Smooth muscle cell (in vitro differentiated cells): ENCODE results near the gene NISCH. TPM values are rescaled to one million over a fixed set of nuclear protein-coding genes. Genes with fewer than 3 reads are reported as not detected.

Experiments used
- DNase-seq: peaks from one replicate; lab custom pipeline; 2025; ENCODE audit not compliant: unreplicated experiment; lab: John Stamatoyannopoulos, UW
- H2AFZ ChIP-seq: fragments of 200-600 bp; sonication (generic); 2 replicates; pipeline ENCODE4 v1.6.0; 2016; ENCODE audit warnings: antibody characterized with exemption, low read depth, mild to moderate bottlenecking
- H3F3A ChIP-seq: fragments of 200-600 bp; sonication (generic); 2 replicates; pipeline ENCODE4 v1.6.0; 2017; ENCODE audit warnings: antibody characterized with exemption, low read depth
- H3K27ac ChIP-seq: fragments of 200-600 bp; sonication (generic); 2 replicates; pipeline ENCODE4 v1.5.1; 2016; ENCODE audit warnings: low read depth, mild to moderate bottlenecking
- H3K27me3 ChIP-seq: fragments of 200-600 bp; sonication (generic); 2 replicates; pipeline ENCODE4 v1.6.1; 2016; ENCODE audit warnings: low read depth, mild to moderate bottlenecking
- H3K36me3 ChIP-seq: fragments of 200-600 bp; sonication (generic); 2 replicates; pipeline ENCODE4 v1.5.1; 2016; ENCODE audit warnings: low read depth
- H3K4me1 ChIP-seq: fragments of 200-600 bp; sonication (generic); 2 replicates; pipeline ENCODE4 v1.5.1; 2016; ENCODE audit warnings: low read depth
- H3K4me2 ChIP-seq: fragments of 200-600 bp; sonication (generic); 2 replicates; pipeline ENCODE4 v1.6.0; 2016; ENCODE audit warnings: mild to moderate bottlenecking
- H3K4me3 ChIP-seq: fragments of 200-600 bp; sonication (generic); 2 replicates; pipeline ENCODE4 v1.5.1; 2016; ENCODE audit warnings: mild to moderate bottlenecking
- H3K79me2 ChIP-seq: fragments of 200-600 bp; sonication (generic); 2 replicates; pipeline ENCODE4 v1.6.0; 2016; ENCODE audit warnings: low read depth, mild to moderate bottlenecking
- H3K9ac ChIP-seq: fragments of 200-600 bp; sonication (generic); 2 replicates; pipeline ENCODE4 v1.6.0; 2016; ENCODE audit warnings: low read depth
- H3K9me3 ChIP-seq: fragments of 200-600 bp; sonication (generic); replicated peaks from 2 replicates; pipeline ENCODE4 v1.5.1; 2016; ENCODE audit warnings: low read depth
- H4K20me1 ChIP-seq: fragments of 200-600 bp; sonication (generic); 2 replicates; pipeline ENCODE4 v1.6.0; 2016; ENCODE audit warnings: low read depth
- WGBS: methylation state at CpG from one replicate; pipeline ENCODE4 v1.1.7; 2016; ENCODE audit warnings: low lambda C conversion rate; 5-methylcytosine and 5-hydroxymethylcytosine counted together
- polyA plus RNA-seq: library from polyadenylated mRNA; unstranded; fragments of >200 nt; fragmentation: Nextera tagmentation; extraction: Ambion mirVana; gene quantifications from 2 replicates; pipeline ENCODE4 v1.2.1, GENCODE V29; 2016
- total RNA-seq: library from RNA; depleted of rRNA; stranded (reverse); fragments of >200 nt; gene quantifications from 2 replicates; pipeline ENCODE4 v1.2.3, GENCODE V29; 2014
- TF ChIP-seq, protein P1 (sequence below): fragments of 200-600 bp; sonication (generic); IDR thresholded peaks from 2 replicates; pipeline ENCODE4 v1.5.1; 2017; ENCODE audit warnings: borderline replicate concordance, mild to moderate bottlenecking, antibody characterized with exemption; ENCODE audit not compliant: insufficient read depth, poor library complexity, severe bottlenecking

Gene NISCH
- total and polyA plus RNA-seq, 2 experiments from 2014 or later, result 47.3 to 55.2 TPM

DNA sequence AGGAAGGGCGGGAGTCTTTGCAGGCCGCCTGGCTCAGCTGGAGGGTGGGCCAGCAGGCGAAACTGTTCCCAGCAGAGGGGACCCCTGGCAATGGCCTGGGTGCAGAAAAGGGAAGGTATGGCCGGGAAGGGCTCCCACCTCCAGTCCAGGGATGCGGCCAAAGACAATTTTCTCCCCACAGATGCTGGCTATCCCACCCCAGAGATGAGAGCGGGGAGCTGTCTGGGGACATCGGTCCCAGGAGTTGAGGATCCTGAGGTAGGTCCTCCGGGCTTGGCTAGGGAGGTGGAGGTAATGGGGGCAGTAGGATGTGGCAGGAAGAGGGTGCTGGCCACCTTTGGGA, 12.2 kb upstream of the NISCH start:
- Histone ChIP-seq H3K27ac (no peak overlapping the region), H3F3A (no peaks in the 10 kb centered on the region), H2AFZ (no peak overlapping the region), H3K4me1 (no peaks in the 10 kb centered on the region), H3K4me3 (no peak overlapping the region), H3K9me3 (no peaks in the 10 kb centered on the region), H3K79me2 (no peaks in the 10 kb centered on the region), H3K27me3 (no peaks in the 10 kb centered on the region), H4K20me1 (no peaks in the 10 kb centered on the region), H3K36me3 (no peaks in the 10 kb centered on the region), H3K9ac (no peak overlapping the region), H3K4me2 (no peak overlapping the region)
- TF ChIP-seq, protein P1, sequence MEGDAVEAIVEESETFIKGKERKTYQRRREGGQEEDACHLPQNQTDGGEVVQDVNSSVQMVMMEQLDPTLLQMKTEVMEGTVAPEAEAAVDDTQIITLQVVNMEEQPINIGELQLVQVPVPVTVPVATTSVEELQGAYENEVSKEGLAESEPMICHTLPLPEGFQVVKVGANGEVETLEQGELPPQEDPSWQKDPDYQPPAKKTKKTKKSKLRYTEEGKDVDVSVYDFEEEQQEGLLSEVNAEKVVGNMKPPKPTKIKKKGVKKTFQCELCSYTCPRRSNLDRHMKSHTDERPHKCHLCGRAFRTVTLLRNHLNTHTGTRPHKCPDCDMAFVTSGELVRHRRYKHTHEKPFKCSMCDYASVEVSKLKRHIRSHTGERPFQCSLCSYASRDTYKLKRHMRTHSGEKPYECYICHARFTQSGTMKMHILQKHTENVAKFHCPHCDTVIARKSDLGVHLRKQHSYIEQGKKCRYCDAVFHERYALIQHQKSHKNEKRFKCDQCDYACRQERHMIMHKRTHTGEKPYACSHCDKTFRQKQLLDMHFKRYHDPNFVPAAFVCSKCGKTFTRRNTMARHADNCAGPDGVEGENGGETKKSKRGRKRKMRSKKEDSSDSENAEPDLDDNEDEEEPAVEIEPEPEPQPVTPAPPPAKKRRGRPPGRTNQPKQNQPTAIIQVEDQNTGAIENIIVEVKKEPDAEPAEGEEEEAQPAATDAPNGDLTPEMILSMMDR, result no peak
- 93% methylated on average over 8 of the region's 8 CpGs for WGBS
- no peak for DNase-seq

DNA sequence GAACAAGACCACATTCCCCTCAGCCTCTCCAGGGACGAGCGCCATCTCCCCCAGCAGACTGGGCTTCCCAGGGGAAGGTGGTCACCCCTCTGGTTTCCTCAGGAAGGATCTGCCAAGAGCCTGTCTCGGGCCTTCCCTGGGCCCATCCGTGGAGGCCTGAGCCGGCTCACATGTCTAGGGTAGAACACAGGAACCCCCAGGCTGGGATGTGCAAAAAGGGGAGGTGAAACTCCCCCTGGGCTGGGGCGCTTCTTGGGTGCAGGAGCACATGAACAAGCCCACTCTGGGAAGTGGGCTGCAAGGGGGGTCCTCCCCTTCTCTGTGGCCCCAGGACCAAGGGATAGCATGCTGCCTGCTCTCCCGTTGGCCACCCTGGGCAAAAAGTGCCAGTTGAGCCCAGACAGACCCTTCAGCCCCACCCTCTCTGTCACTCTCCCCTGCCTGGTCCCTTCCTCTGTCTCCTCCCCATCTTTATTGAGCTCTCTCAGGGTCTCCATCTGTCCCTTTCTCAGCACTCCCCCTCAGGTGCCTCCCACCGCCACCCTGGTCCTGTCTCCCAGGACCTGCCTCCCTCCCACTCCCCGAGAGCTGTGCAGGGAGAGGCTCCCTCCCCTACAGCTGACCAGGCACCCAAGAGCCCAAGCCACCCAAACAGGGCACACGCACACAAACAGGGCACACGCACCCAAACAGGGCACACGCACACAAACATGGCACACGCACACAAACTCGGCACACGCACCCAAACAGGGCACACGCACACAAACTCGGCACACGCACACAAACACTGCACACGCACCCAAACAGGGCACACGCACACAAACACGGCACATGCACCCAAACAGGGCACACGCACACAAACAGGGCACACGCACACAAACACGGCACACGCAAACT, 11.4 kb upstream of the NISCH start:
- 91% methylated on average over 25 of the region's 25 CpGs for WGBS
- DNase-seq, result no peak
- H3K4me3 ChIP-seq, result no peak overlapping the region
- no peaks in the 10 kb centered on the region for H3K9me3 ChIP-seq
- H3K36me3 ChIP-seq, result no peaks in the 10 kb centered on the region
- H3K4me2 ChIP-seq, result no peak overlapping the region
- H4K20me1 ChIP-seq, result no peaks in the 10 kb centered on the region
- no peaks in the 10 kb centered on the region for H3K79me2 ChIP-seq
- H3F3A ChIP-seq, result no peaks in the 10 kb centered on the region
- no peak overlapping the region for H3K27ac ChIP-seq
- H3K4me1 ChIP-seq, result no peaks in the 10 kb centered on the region
- no peak overlapping the region for H3K9ac ChIP-seq
- H2AFZ ChIP-seq, result no peak overlapping the region
- TF ChIP-seq, protein P1, result no peak
- H3K27me3 ChIP-seq, result no peaks in the 10 kb centered on the region

DNA sequence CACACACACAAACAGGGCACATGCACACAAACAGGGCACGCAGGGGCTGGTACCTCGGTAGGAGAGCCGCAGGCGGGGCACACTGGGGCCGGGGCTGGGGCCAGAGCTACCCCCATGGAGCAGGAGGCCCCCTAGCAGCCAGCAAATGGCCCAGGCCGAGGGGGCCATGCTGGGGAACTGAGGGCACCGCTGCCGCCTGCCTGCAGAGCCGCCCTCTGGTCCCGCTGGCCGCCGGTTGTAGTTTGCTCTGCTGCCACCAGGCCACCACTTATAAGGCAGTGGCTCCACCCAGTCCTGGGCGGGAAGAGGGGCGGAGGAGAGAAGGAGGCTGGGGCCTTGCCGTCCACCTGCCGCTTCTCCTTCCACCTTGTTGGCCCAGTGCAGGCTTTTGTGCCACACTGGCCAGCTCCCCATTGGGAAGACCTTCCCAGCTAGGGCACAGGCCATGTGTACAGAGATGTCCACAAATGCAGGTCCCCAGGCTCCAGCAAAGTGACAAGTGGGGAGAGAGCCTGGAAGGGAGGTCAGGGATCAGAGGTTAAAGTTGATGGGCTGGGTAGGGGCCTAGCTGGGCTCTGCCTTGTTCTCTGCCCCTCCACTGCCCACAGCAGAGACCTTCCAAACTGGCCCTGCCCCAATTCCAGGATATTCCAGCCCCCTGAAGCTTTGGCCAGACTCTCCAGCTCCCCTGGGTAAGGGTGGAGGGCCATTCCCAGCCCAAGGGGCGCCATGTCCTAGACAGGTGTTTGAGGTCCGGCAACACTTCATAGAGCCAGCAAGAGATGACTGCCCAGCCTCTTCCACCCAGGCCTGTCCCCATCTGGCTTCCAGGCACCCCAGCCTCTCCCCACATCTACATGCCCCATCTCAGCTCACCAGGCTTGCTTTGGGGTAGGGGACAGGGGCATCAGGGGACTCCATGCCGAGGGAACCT, 10.3 kb upstream of the NISCH start, which contains the start of gene SEMA3G:
SEMA3G (minus strand) TSS at position 244 of the 934 bp plus-strand sequence; CDS start at position 168, 76 bp downstream.
- Histone ChIP-seq H3K9me3 (no peaks in the 10 kb centered on the region), H3K9ac (no peak within 1 kb of the TSS), H4K20me1 (no peaks in the 10 kb centered on the region), H3K4me2 (no peak within 1 kb of the TSS), H3K36me3 (no peaks in the 10 kb centered on the region), H3F3A (no peaks in the 10 kb centered on the region), H3K4me3 (no peak within 1 kb of the TSS), H3K79me2 (no peaks in the 10 kb centered on the region), H3K27me3 (no peaks in the 10 kb centered on the region), H3K27ac (no peak within 1 kb of the TSS), H3K4me1 (no peaks in the 10 kb centered on the region), H2AFZ (no peak within 1 kb of the TSS)
- DNase-seq, result peak; percentile 26
- 35% methylated on average over 17 of the region's 19 CpGs for WGBS
- TF ChIP-seq, protein P1, result peak; percentile 45
